CD4-positive, alpha-beta T cell (primary cell): ENCODE measurements around the gene TAAR2. TPM values are rescaled to one million over a fixed set of nuclear protein-coding genes. Genes with fewer than 3 reads are reported as not detected.

Experiments
- ATAC-seq: fragments of 200-7000 bp; cut with Tn5 transposase; one replicate; pipeline ENCODE4 v1.10.0; 2022; ENCODE audit warnings: mild to moderate bottlenecking; ENCODE audit not compliant: poor library complexity
- CTCF ChIA-PET: fragments of 350-600 bp; sonication (Branson Sonifier 250); formaldehyde crosslinking; loops from one replicate; lab custom pipeline; 2021; ENCODE audit warnings: antibody characterized with exemption, inconsistent platforms; lab: Charles Lee
- POLR2A ChIA-PET: fragments of 350-600 bp; sonication (Branson Sonifier 250); formaldehyde crosslinking; loops from one replicate; lab custom pipeline; 2021; ENCODE audit warnings: antibody characterized with exemption, inconsistent platforms; lab: Charles Lee
- DNase-seq, 14 experiments: peaks; one replicate each; pipeline ENCODE4 v3.0.0-alpha.2; 2013 to 2020; ENCODE audit warnings: mixed read lengths in 2 of 14
- H3K27ac ChIP-seq, 2 donors: one replicate each; pipeline versions ENCODE4 v1.5.1 to v1.7.0; 2013; ENCODE audit warnings: low read length in 2 of 2, low read depth in 1 of 2, mild to moderate bottlenecking in 1 of 2
- H3K27me3 ChIP-seq, 2 experiments: 1 replicate in 1 of 2; 2 replicates in 1 of 2; pipeline versions ENCODE4 v1.6.1 to v1.7.0; 2013; ENCODE audit warnings: low read length in 2 of 2, control low read depth in 1 of 2, mild to moderate bottlenecking in 1 of 2, moderate library complexity in 1 of 2; ENCODE audit not compliant: insufficient read depth in 2 of 2, control insufficient read depth in 1 of 2
- H3K36me3 ChIP-seq: one replicate; pipeline ENCODE4 v1.6.1; 2013; ENCODE audit warnings: low read length, control low read depth; ENCODE audit not compliant: insufficient read depth
- H3K4me1 ChIP-seq: one replicate; pipeline ENCODE4 v1.6.1; 2013; ENCODE audit warnings: low read length, control low read depth; ENCODE audit not compliant: insufficient read depth
- H3K4me3 ChIP-seq: one replicate; pipeline ENCODE4 v1.5.1; 2013; ENCODE audit warnings: mild to moderate bottlenecking, low read length, moderate library complexity
- H3K9me3 ChIP-seq, 2 experiments: 1 replicate in 1 of 2; 2 replicates in 1 of 2; pipeline versions ENCODE4 v1.6.1 to v1.7.0; 2013; ENCODE audit warnings: low read length in 2 of 2, mild to moderate bottlenecking in 2 of 2, control low read depth in 1 of 2, moderate library complexity in 1 of 2; ENCODE audit not compliant: control insufficient read depth in 1 of 2, insufficient read depth in 1 of 2
- H3K27ac Mint-ChIP-seq: one replicate; pipeline ENCODE4 v1.8.0; 2020; ENCODE audit warnings: mixed read lengths
- H3K27me3 Mint-ChIP-seq: one replicate; pipeline ENCODE4 v1.8.0; 2021; ENCODE audit warnings: mixed read lengths
- H3K36me3 Mint-ChIP-seq: one replicate; pipeline ENCODE4 v1.8.0; 2021; ENCODE audit warnings: low read depth, mixed read lengths
- H3K4me1 Mint-ChIP-seq: one replicate; pipeline ENCODE4 v1.8.0; 2021; ENCODE audit warnings: low read depth, mixed read lengths
- H3K4me3 Mint-ChIP-seq: one replicate; pipeline ENCODE4 v1.8.0; 2020; ENCODE audit warnings: mild to moderate bottlenecking, mixed read lengths
- H3K9me3 Mint-ChIP-seq: one replicate; pipeline ENCODE4 v1.8.0; 2020; ENCODE audit warnings: mixed read lengths
- intact Hi-C, 2 experiments: fragments of 100-400 bp; cut with DNase I in 1 of 2; cut with micrococcal nuclease in 1 of 2; formaldehyde crosslinking; loops; one replicate each; pipeline versions ENCODE4 v1.15.1 to v1.9.0; 2023 to 2025; cut with DNase I, micrococcal nuclease
- total RNA-seq, 174 experiments: library from RNA in 2 of 174; stranded (reverse) in 2 of 174; gene quantifications; one replicate each; pipeline ENCODE4 v1.2.3 and lab custom pipeline; 2021 to 2026
- TF ChIP-seq, protein P1 (sequence below): fragments of 200-600 bp; IDR thresholded peaks from one replicate; pipeline ENCODE4 v1.8.0; 2022; ENCODE audit warnings: antibody characterized with exemption, mild to moderate bottlenecking

Gene TAAR2
- total RNA-seq, 2 experiments from 2014 or later = not detected

GRCh38 chr6:132634796-132635195, 10.7 kb upstream of the TAAR2 start:
- TF ChIP-seq, protein P1, sequence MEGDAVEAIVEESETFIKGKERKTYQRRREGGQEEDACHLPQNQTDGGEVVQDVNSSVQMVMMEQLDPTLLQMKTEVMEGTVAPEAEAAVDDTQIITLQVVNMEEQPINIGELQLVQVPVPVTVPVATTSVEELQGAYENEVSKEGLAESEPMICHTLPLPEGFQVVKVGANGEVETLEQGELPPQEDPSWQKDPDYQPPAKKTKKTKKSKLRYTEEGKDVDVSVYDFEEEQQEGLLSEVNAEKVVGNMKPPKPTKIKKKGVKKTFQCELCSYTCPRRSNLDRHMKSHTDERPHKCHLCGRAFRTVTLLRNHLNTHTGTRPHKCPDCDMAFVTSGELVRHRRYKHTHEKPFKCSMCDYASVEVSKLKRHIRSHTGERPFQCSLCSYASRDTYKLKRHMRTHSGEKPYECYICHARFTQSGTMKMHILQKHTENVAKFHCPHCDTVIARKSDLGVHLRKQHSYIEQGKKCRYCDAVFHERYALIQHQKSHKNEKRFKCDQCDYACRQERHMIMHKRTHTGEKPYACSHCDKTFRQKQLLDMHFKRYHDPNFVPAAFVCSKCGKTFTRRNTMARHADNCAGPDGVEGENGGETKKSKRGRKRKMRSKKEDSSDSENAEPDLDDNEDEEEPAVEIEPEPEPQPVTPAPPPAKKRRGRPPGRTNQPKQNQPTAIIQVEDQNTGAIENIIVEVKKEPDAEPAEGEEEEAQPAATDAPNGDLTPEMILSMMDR = no peak
- Mint-ChIP-seq H3K36me3 (no peaks in the 10 kb centered on the region), H3K4me1 (no peaks in the 10 kb centered on the region), H3K27me3 (peaks cover 51% of the 10 kb centered on the region), H3K27ac (no peak overlapping the region), H3K4me3 (no peak overlapping the region), H3K9me3 (peaks cover 3% of the 10 kb centered on the region)
- ChIA-PET CTCF (no interaction called here), POLR2A (no interaction called here)
- Histone ChIP-seq H3K27ac (no peak overlapping the region), H3K4me1 (no peaks in the 10 kb centered on the region), H3K36me3 (no peaks in the 10 kb centered on the region), H3K4me3 (no peak overlapping the region), H3K9me3 (no peaks in the 10 kb centered on the region), H3K27me3 (peaks cover 9 to 11% of the 10 kb centered on the region in 2 experiments)
- DNase-seq (no peak), ATAC-seq (no peak)
- intact Hi-C loops = no loop called here

DNA sequence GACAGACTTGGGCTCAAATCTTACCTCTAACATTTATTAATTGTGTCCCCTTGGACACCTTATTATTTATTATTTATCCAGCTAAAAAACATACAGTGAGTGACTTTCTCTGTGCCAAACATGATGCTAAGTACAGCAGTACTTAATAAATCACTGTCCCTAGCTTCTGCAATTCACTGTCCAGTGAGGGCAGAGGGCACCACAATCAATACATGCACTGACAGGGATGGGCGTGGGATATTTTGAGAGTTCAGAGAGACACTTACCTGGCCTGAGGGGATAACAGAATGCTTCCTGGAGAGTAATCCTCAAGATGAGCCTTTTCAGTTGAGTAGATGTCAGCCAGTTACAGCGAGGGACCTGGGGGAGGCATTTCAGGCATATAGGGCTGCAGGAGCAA, 9.3 kb upstream of the TAAR2 start:
- Histone ChIP-seq H3K9me3 (no peaks in the 10 kb centered on the region), H3K36me3 (no peaks in the 10 kb centered on the region), H3K27ac (no peak overlapping the region), H3K4me1 (no peaks in the 10 kb centered on the region), H3K4me3 (no peak overlapping the region), H3K27me3 (peaks cover 9 to 11% of the 10 kb centered on the region in 2 experiments)
- Mint-ChIP-seq H3K4me1 (no peaks in the 10 kb centered on the region), H3K36me3 (no peaks in the 10 kb centered on the region), H3K27ac (no peak overlapping the region), H3K4me3 (no peak overlapping the region), H3K9me3 (peaks cover 3% of the 10 kb centered on the region), H3K27me3 (peaks cover 43% of the 10 kb centered on the region)
- no peak for DNase-seq
- TF ChIP-seq, protein P1 = no peak
- ChIA-PET POLR2A (no interaction called here), CTCF (interaction anchor here (1.1 kb wide), 1 partner anchor 10 kb away, joined by 4 read pairs; no protein-coding TSS in a partner anchor)
- intact Hi-C loops = no loop called here
- ATAC-seq = no peak

DNA sequence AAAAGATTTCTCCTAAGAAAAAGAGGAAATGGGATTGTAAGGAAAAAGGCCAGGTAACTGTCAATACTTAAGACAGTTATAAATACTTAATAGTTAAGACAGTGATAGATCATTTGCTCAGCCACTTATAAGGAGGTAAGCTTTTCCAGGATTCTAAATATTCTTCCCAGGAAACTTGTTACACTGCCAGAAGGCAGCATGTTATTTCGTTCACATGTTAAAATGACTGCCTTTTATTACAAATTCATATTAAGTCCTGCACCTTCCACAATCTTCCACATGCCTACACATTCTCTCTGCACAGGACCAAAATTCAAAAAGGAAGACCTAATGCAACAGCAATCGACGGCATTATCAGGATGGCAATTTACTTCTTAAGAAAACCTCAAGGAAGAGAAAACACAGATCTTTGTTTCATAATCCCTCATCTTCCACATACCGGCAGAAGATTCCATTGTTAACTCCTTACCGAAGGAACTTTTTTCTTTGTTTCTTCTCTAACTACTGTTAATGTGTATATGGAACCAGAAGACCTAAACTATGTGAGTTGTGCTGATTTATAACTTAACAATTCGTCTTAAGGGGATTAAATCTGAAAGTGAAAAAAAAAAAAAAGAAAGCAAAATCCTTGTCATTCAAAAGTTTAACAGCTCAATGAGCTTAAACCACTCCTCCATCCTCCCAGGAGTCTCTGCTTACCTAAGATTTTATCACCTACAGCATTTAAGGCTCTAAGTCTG, 799 bp downstream of the TAAR2 start:
- Histone ChIP-seq H3K4me3 (no peak overlapping the region), H3K4me1 (no peaks in the 10 kb centered on the region), H3K27me3 (peaks cover 0 to 8% of the 10 kb centered on the region in 2 experiments), H3K36me3 (no peaks in the 10 kb centered on the region), H3K27ac (no peak overlapping the region), H3K9me3 (no peaks in the 10 kb centered on the region)
- Mint-ChIP-seq H3K27me3 (peaks cover 33% of the 10 kb centered on the region), H3K4me3 (no peak overlapping the region), H3K4me1 (no peaks in the 10 kb centered on the region), H3K27ac (no peak overlapping the region), H3K36me3 (no peaks in the 10 kb centered on the region), H3K9me3 (peaks cover 4% of the 10 kb centered on the region)
- ATAC-seq = no peak
- CTCF ChIA-PET = interaction anchor here (0.6 kb wide), 1 partner anchor 157 kb away, joined by 3 read pairs; no protein-coding TSS in a partner anchor
- DNase-seq = no peak
- POLR2A ChIA-PET = no interaction called here
- TF ChIP-seq, protein P1 = no peak
- intact Hi-C loops = no loop called here
